ENCODE data around the gene ATP5MC3. TPM values are rescaled to one million over a fixed set of nuclear protein-coding genes. Genes with fewer than 3 reads are reported as not detected.

The ATP5MC3 gene
- total and polyA plus RNA-seq, 2 of the 13 experiments (the other 11 are each of a cell fraction or from before 2014, with no cell fraction given) = 676 to 1,007 TPM

GRCh38 chr2:175158894-175159293 is 22.6 kb downstream of the ATP5MC3 start:
- no TSS peak for BruUV-seq (replicated peaks)
- Histone ChIP-seq H3K9ac (ENCODE audit: insufficient read depth, low read depth, low read length) (no peak overlapping the region), H3K27ac (ENCODE audit: extremely low read length, insufficient read depth, low read length) (no peak overlapping the region), H3K9me3 (ENCODE audit: low read length) (no peaks in the 10 kb centered on the region), H3K36me3 (replicated peaks in 1 of 2; ENCODE audit: control insufficient read depth in 1 of 2, insufficient read depth in 2 of 2, low read length in 2 of 2) (peaks cover 4 to 27% of the 10 kb centered on the region in 2 experiments), H3K27me3 (ENCODE audit: control insufficient read depth in 1 of 2, insufficient read depth in 2 of 2, low read length in 2 of 2) (no peaks in the 10 kb centered on the region), H3K4me3 (replicated peaks in 1 of 3; ENCODE audit: insufficient read depth in 1 of 3, low read depth in 2 of 3, low read length in 3 of 3) (no peak overlapping the region), H2AFZ (ENCODE audit: low read length) (no peak overlapping the region), H3K4me1 (ENCODE audit: insufficient read depth, low read length) (0 out of 2 replicates have a peak, but pooled peaks cover 5% of the 10 kb centered on the region), H3K79me2 (ENCODE audit: insufficient read depth, low read length) (peaks cover 95% of the 10 kb centered on the region), H4K20me1 (ENCODE audit: insufficient read depth, low read length) (peaks cover 52% of the 10 kb centered on the region), H3K4me2 (ENCODE audit: low read depth, low read length) (no peak overlapping the region)
- CTCF ChIA-PET (ENCODE audit: low intra/inter-chr PET ratio, low total read pairs) = no interaction called here
- TF ChIP-seq ZSCAN9 (CRISPR knock-in tag; IDR thresholded peaks at IDR 0.05; ENCODE audit: borderline replicate concordance) (no peak), TCF12 (IDR thresholded peaks at IDR 0.05) (no peak), TCF12 (CRISPR knock-in tag; IDR thresholded peaks at IDR 0.05) (no peak), ZNF772 (CRISPR knock-in tag; IDR thresholded peaks at IDR 0.05) (no peak), SMAD9 (CRISPR knock-in tag; IDR thresholded peaks at IDR 0.05) (no peak)
- in situ Hi-C loops (cut with HindIII; ENCODE audit: extremely low pct_ligation_motif_present, low pct_unique_long_range_greater_than_20kb) = no loop called here
- intact Hi-C loops (cut with micrococcal nuclease; ENCODE audit: unreplicated experiment) = no loop called here
- WGBS (ENCODE audit: low lambda C conversion rate) = 95% methylated on average over 4 of the region's 4 CpGs
- no peak for FAIRE-seq
- no peak for DNase-seq (ENCODE audit: low spot score)
- no peak for ATAC-seq
- POLR2A ChIA-PET = no interaction called here

DNA sequence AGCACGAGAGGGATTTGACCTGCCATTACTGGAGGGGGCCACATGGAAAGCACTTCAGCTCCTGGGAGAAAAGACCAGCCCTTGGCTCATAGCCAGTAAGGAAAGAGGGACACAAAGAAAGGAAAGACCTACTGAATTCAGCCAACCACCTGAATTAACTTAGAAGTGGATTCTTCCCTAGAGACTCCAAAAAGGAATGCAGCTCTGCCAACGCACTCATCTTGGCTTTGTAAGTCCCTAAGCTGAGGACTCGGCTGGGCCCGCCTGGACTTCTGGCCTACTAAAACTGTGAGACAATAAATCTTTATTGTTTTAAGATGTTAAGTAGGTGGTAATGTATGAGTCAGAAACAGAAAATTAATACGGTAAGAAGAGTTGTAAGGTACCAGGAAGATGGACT is 25.0 kb downstream of the ATP5MC3 start:
- ChIA-PET POLR2A (interaction anchor here (1.7 kb wide), 1 partner anchor 11 kb away, joined by 6 read pairs; the partner anchor contains the start of gene ATF2), CTCF (ENCODE audit: low intra/inter-chr PET ratio, low total read pairs) (no interaction called here)
- no peak overlapping the region for H3K27ac ChIP-seq (ENCODE audit: extremely low read length, insufficient read depth, low read length)
- FAIRE-seq (no peak), ATAC-seq (no peak), DNase-seq (ENCODE audit: low spot score) (no peak)
- H3K4me2 ChIP-seq (ENCODE audit: low read depth, low read length) = no peak overlapping the region
- H4K20me1 ChIP-seq (ENCODE audit: insufficient read depth, low read length) = peaks cover 62% of the 10 kb centered on the region
- in situ Hi-C loops (cut with HindIII; ENCODE audit: extremely low pct_ligation_motif_present, low pct_unique_long_range_greater_than_20kb) (no loop called here), intact Hi-C loops (cut with micrococcal nuclease; ENCODE audit: unreplicated experiment) (no loop called here)
- no TSS peak for BruUV-seq (replicated peaks)
- no peak overlapping the region for H2AFZ ChIP-seq (ENCODE audit: low read length)
- H3K9me3 ChIP-seq (ENCODE audit: low read length) = no peaks in the 10 kb centered on the region
- WGBS (ENCODE audit: low lambda C conversion rate) = 95% methylated on average over 5 of the region's 5 CpGs
- no peak overlapping the region for H3K9ac ChIP-seq (ENCODE audit: insufficient read depth, low read depth, low read length)
- no peak overlapping the region for H3K4me3 ChIP-seq (replicated peaks in 1 of 3; ENCODE audit: insufficient read depth in 1 of 3, low read depth in 2 of 3, low read length in 3 of 3)
- peaks cover 96% of the 10 kb centered on the region for H3K79me2 ChIP-seq (ENCODE audit: insufficient read depth, low read length)
- no peaks in the 10 kb centered on the region for H3K4me1 ChIP-seq (ENCODE audit: insufficient read depth, low read length)
- no peaks in the 10 kb centered on the region for H3K27me3 ChIP-seq (ENCODE audit: control insufficient read depth in 1 of 2, insufficient read depth in 2 of 2, low read length in 2 of 2)
- H3K36me3 ChIP-seq (replicated peaks in 1 of 2; ENCODE audit: control insufficient read depth in 1 of 2, insufficient read depth in 2 of 2, low read length in 2 of 2) = peaks cover 6 to 27% of the 10 kb centered on the region in 2 experiments
- no peak for TF ChIP-seq TARDBP (CRISPR knock-in tag; IDR thresholded peaks at IDR 0.05)
- no peak for TF ChIP-seq SMAD9 (CRISPR knock-in tag; IDR thresholded peaks at IDR 0.05)
- no peak for TF ChIP-seq BCLAF1 (IDR thresholded peaks at IDR 0.05)
- TF ChIP-seq TEF (CRISPR knock-in tag; IDR thresholded peaks at IDR 0.05) = no peak
- TF ChIP-seq SCMH1 (CRISPR knock-in tag; IDR thresholded peaks at IDR 0.05; ENCODE audit: borderline replicate concordance) = no peak
- TF ChIP-seq, protein P1, sequence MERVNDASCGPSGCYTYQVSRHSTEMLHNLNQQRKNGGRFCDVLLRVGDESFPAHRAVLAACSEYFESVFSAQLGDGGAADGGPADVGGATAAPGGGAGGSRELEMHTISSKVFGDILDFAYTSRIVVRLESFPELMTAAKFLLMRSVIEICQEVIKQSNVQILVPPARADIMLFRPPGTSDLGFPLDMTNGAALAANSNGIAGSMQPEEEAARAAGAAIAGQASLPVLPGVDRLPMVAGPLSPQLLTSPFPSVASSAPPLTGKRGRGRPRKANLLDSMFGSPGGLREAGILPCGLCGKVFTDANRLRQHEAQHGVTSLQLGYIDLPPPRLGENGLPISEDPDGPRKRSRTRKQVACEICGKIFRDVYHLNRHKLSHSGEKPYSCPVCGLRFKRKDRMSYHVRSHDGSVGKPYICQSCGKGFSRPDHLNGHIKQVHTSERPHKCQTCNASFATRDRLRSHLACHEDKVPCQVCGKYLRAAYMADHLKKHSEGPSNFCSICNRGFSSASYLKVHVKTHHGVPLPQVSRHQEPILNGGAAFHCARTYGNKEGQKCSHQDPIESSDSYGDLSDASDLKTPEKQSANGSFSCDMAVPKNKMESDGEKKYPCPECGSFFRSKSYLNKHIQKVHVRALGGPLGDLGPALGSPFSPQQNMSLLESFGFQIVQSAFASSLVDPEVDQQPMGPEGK (CRISPR knock-in tag; IDR thresholded peaks at IDR 0.05) = no peak
- no peak for TF ChIP-seq GTF3A (CRISPR knock-in tag; conservative IDR thresholded peaks at IDR 0.05)
- no peak for TF ChIP-seq ZNF263 (CRISPR knock-in tag; IDR thresholded peaks at IDR 0.05)
- TF ChIP-seq, protein P2, sequence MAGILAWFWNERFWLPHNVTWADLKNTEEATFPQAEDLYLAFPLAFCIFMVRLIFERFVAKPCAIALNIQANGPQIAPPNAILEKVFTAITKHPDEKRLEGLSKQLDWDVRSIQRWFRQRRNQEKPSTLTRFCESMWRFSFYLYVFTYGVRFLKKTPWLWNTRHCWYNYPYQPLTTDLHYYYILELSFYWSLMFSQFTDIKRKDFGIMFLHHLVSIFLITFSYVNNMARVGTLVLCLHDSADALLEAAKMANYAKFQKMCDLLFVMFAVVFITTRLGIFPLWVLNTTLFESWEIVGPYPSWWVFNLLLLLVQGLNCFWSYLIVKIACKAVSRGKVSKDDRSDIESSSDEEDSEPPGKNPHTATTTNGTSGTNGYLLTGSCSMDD (CRISPR knock-in tag; IDR thresholded peaks at IDR 0.05) = no peak
- TF ChIP-seq FOSL2 (CRISPR knock-in tag; IDR thresholded peaks at IDR 0.05) = no peak
